GM12864 (cell line): ENCODE measurements around the gene CTDSP2.

Source experiments
- DNase-seq: peaks from one replicate; pipeline ENCODE4 v3.0.0-alpha.2; 2011; ENCODE audit warnings: low read depth
- H3K4me3 ChIP-seq: 2 replicates; pipeline ENCODE4 v1.5.1; 2011; ENCODE audit warnings: mild to moderate bottlenecking, low read depth, low read length, control low read depth
- CTCF ChIP-seq: IDR thresholded peaks from 2 replicates; pipeline ENCODE4 v1.5.1; 2011; ENCODE audit warnings: low read depth, mild to moderate bottlenecking, moderate library complexity, low read length, control low read depth, inconsistent platforms; ENCODE audit errors: missing control alignments

CTDSP2 gene

DNA sequence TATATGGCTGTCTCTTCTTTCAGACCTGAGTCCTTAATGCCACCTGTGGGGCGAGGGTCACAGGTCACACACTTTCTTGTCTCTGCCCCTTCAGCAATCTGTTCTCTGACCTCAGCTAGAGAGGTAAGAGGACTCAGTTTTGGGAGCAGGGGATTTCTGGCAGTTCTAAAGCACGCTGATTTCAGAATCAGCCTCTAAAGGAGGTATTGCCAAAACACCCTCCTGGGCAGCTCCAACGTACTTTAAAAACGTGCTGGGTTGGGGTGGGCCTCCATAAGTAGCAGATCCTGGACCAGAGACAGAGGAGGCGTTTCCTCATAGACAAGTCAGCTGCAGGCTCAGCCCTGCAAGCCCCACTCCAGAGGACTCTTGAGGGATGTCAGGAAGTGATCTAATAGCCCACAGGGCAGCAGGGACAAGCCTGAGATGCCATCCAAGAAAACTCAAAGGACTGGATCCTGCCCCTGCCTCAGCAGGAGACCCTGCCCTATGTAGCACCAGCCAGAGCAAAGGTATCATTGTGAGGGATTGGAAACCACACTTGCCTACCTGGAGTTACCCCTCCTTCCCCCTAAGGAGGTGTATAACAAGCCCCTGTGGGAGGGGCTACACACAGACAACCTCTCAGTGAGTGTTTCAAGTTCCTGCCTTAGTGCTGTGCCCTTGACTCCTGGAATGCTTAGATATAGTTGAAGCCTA is 8.5 kb downstream of the CTDSP2 start:
- no peak for TF ChIP-seq CTCF
- DNase-seq = no peak
- no peak overlapping the region for H3K4me3 ChIP-seq

DNA sequence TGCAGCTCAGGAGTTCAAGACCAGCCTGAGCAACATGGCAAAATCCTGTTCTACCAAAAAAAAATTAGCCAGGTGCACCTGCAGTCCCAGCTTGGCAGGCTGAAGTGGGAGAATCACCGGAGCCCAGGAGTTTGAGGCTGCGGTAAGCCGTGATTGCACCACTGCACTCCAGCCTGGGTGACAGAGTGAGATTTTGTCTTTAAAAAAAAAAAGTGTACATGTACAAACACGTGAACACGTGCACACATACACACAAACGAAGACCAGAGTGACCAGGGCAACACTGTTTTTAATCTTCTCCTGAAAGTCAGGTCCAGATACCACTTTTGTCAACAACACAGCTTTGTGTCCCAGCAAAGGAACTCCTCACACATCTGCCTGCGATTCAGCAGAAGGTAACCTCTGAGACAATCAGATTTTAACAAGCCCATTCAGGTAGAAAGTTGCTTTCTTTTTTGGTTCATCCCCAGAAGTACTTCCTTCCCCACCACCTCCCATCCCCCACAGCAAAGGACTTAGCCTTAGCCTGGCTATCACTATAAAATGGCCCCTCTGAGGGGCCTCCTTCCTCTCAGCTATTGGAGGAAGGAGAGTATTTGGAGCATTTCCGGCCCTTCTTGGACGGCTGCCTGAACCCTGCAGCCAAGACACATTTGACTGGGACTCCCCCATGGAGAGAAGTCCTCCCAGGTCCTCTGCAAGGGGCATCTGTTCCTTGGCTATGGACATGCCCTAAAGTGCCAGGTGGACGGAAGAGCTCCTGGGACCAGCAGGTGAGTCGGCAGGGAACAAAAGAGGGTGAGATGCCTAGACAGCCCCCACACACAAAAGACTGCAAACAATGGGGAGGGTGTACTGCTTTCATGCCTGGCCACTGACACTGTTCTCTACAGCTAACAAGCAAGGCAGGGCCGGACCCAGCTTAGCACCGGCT is 9.8 kb downstream of the CTDSP2 start:
- no peak for DNase-seq
- no peak for TF ChIP-seq CTCF
- H3K4me3 ChIP-seq = peak overlapping the region; percentile 29; the same call in 1 of the 2 replicates

DNA sequence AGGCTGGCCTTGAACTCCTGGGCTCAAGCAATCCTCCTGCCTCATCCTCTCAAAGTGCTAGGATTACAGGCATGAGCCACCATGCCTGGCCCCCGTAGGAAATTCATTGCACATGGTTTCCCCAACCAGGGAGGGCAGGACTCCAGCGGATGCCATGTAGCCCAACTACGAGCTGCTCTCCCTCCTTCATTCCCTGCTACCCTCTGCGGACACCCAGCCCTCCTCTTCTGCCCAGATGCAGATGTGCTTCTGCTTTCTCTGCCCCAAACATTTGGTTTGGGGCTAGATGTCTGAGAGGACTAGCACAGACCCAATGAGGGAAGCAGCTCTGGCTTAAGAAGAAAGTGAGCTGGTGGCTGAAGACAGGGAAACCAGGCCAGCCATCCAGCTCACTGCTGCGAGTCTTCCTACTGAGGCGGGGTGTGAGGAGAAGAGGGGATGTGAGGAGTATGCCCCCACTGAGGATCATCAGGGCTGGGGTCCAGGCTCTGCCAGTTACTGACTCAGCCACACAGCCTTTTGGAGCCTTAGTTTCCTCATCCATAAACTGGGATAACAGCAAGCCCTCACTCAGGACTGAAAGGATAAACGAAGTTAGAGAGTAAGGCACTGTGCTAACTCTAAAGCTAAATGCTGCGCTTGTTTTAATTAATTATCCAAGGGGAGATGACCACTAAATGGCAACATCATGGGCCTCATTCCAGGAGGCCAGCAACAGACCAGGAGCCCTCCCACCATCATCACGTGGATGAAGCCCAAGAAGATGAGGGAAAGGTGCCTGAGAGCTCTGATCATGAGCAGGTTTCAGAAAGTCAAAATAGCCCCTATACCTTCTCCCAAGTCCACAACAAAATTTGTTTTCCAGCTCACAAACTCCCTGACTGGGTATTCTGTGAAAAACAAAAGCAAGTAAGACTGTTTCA is 10.9 kb downstream of the CTDSP2 start:
- peak overlapping the region; percentile 11; the same call in 1 of the 2 replicates for H3K4me3 ChIP-seq
- DNase-seq = no peak

DNA sequence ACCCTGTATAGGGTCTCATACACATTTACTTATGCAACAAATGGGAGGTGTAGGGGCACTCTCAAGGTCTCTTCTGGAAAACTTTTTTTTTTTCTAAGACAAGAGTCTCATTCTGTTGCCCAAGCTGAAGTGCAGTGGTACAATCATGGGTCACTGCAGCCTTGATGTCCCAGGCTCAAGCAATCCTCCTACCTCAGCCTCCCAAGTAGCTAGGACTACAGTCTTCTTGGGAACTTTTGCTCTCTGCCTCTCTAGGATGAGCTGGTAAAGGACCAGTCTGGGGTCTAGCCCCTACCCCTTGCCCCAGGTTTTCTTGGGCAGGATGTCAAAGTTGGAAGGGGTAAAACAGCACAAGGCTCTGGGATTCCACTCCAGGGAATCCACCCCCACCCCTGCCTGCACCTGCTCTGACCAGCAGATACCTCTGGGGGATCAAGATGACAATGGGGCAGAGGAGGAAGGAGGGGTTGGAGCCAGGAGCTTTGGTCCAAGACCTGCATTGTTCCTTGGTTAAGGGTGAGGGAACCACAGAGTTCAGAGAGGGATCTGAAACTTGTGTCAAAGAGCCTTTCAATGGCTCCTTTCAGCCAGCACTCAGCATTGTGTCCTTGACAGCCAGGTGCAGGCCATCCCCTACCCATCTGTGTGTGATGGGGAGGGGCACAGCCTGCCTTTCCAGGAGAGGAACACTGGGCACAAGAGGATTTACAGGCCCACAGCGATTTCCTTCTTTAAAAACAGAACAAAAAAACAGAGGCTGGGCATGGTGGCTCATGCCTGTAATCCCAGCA is 12.2 kb downstream of the CTDSP2 start:
- DNase-seq = no peak
- no peak overlapping the region for H3K4me3 ChIP-seq
- no peak for TF ChIP-seq CTCF

More for the DNA sequence above, 10.9 kb downstream of the CTDSP2 start:
- TF ChIP-seq CTCF = no peak

DNA sequence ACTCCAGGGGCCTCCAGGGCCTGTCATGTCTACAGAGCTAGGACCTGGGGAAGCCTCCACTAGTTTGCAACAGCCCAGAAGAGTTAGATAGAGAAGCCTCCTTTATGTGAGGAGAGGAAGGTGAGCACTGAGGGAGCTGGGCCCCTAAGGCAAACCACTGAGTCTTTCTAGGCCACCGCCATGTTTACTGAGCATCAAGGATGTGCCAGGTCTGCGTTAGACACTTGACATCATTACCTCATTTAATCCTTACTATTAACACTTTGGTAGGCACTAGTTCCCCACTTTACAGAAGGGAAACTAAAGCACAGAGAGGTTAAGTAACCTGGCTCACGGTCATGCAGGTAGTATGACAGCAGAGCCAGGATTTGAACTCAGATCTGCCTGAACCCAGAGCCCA is 12.9 kb downstream of the CTDSP2 start:
- no peak for DNase-seq
- TF ChIP-seq CTCF = no peak
- H3K4me3 ChIP-seq = no peak overlapping the region

GRCh38 chr12:57832966-57833365 is 13.6 kb downstream of the CTDSP2 start:
- no peak overlapping the region for H3K4me3 ChIP-seq
- DNase-seq = no peak
- TF ChIP-seq CTCF = no peak
